Left lung (tissue), 10 donors: ENCODE measurements around the gene DNAH10. TPM values are rescaled to one million over a fixed set of nuclear protein-coding genes. Genes with fewer than 3 reads are reported as not detected.
A peak's percentile ranks its signal among the peaks of the same experiment; 100 is the strongest.

Experiments
- ATAC-seq: fragments of 200-7000 bp; cut with Tn5 transposase; one replicate; pipeline ENCODE4 v1.9.1; 2020; ENCODE audit warnings: moderate library complexity
- DNase-seq, 4 donors: peaks; one replicate each; pipeline ENCODE4 v3.0.0-alpha.2; 2013 to 2020
- H3K27ac ChIP-seq, 2 donors: fragments of 200-600 bp; sonication (generic) in 1 of 2; one replicate each; pipeline versions ENCODE4 v1.5.0 to v1.8.0; 2020 to 2021
- H3K27me3 ChIP-seq, 2 donors: fragments of 200-600 bp; sonication (generic) in 1 of 2; one replicate each; pipeline versions ENCODE4 v1.5.0 to v1.8.0; 2020 to 2021
- H3K36me3 ChIP-seq, 2 donors: fragments of 200-600 bp; sonication (generic) in 1 of 2; one replicate each; pipeline versions ENCODE4 v1.5.0 to v1.8.0; 2020 to 2021
- H3K4me1 ChIP-seq, 2 donors: fragments of 200-600 bp; one replicate each; pipeline ENCODE4 v1.8.0; 2021
- H3K4me3 ChIP-seq, 2 donors: fragments of 200-600 bp; sonication (generic) in 1 of 2; one replicate each; pipeline versions ENCODE4 v1.5.0 to v1.8.0; 2020 to 2021; ENCODE audit warnings: mild to moderate bottlenecking in 1 of 2
- H3K9me3 ChIP-seq, 2 donors: fragments of 200-600 bp; sonication (generic) in 1 of 2; one replicate each; pipeline versions ENCODE4 v1.5.0 to v1.8.0; 2020 to 2021
- CTCF ChIP-seq, 2 donors: fragments of 200-600 bp; sonication (generic) in 1 of 2; IDR thresholded peaks; one replicate each; pipeline versions ENCODE4 v1.5.0 to v1.8.0; 2021; ENCODE audit warnings: antibody characterized with exemption in 2 of 2
- intact Hi-C, 2 donors: fragments of 100-400 bp; cut with DNase I; formaldehyde crosslinking; loops; one replicate each; pipeline versions ENCODE4 v1.11.2 to v1.14.2; 2022
- polyA plus RNA-seq, 6 donors: library from polyadenylated mRNA; unstranded; fragments of 120-200 nt; gene quantifications; one replicate each; pipeline ENCODE4 v1.2.1, GENCODE V29; 2013; ENCODE audit not compliant: insufficient read length in 6 of 6
- total RNA-seq, 2 donors: library from RNA; stranded (reverse); fragmentation: NEBNext Ultra II Directional; extraction: Animal tissue kit (Norgen Biotek cat#: 25700); gene quantifications; one replicate each; pipeline ENCODE4 v1.2.1, GENCODE V29; 2021
- donor health status: DM: no; HTN: yes; CAD: no.
- donor health status: DM: no; HTN: no; CAD: no.

The DNAH10 gene
- total and polyA plus RNA-seq, 8 donors, result 0.79 to 10.4 (median 6.5) TPM

- Histone ChIP-seq H3K27me3 (peaks cover 0 to 17% of the 10 kb centered on the region in 2 donors), H3K36me3 (peaks cover 0 to 10% of the 10 kb centered on the region in 2 donors), H3K4me1 (peaks cover 6 to 21% of the 10 kb centered on the region in 2 donors), H3K27ac (no peak overlapping the region), H3K9me3 (no peaks in the 10 kb centered on the region), H3K4me3 (no peak overlapping the region)
- ATAC-seq (no peak), DNase-seq (no peak)
- no peak for TF ChIP-seq CTCF (IDR thresholded peaks at IDR 0.05)
- intact Hi-C loops, result no loop called here
Measured at GRCh38 chr12:123976227-123976826, 214.2 kb downstream of the DNAH10 start.

GRCh38 chr12:123979566-123979965 lies 217.5 kb downstream of the DNAH10 start:
- Histone ChIP-seq H3K9me3 (no peaks in the 10 kb centered on the region), H3K4me3 (no peak overlapping the region), H3K4me1 (peaks cover 9 to 16% of the 10 kb centered on the region in 2 donors), H3K36me3 (peaks cover 0 to 10% of the 10 kb centered on the region in 2 donors), H3K27me3 (no peaks in the 10 kb centered on the region), H3K27ac (no peak overlapping the region)
- intact Hi-C loops, result no loop called here
- ATAC-seq (no peak), DNase-seq (no peak)
- TF ChIP-seq CTCF (IDR thresholded peaks at IDR 0.05), result no peak

GRCh38 chr12:123982269-123982668 lies 220.2 kb downstream of the DNAH10 start:
- Histone ChIP-seq H3K9me3 (no peaks in the 10 kb centered on the region), H3K4me1 (peaks cover 6 to 12% of the 10 kb centered on the region in 2 donors), H3K4me3 (no peak overlapping the region), H3K27ac (no peak overlapping the region), H3K36me3 (peaks cover 0 to 4% of the 10 kb centered on the region in 2 donors), H3K27me3 (no peaks in the 10 kb centered on the region)
- DNase-seq (no peak), ATAC-seq (no peak)
- no peak for TF ChIP-seq CTCF (IDR thresholded peaks at IDR 0.05)
- intact Hi-C loops, result no loop called here

GRCh38 chr12:123983822-123984485 lies 221.9 kb downstream of the DNAH10 start:
- H3K9me3 ChIP-seq, result no peaks in the 10 kb centered on the region
- TF ChIP-seq CTCF (IDR thresholded peaks at IDR 0.05), result peak; percentile 31 to 52
- intact Hi-C loops, result no loop called here
- H3K4me1 ChIP-seq, result peaks cover 6 to 12% of the 10 kb centered on the region in 2 donors
- H3K4me3 ChIP-seq, result no peak overlapping the region
- no peak overlapping the region for H3K27ac ChIP-seq
- H3K36me3 ChIP-seq, result peaks cover 0 to 12% of the 10 kb centered on the region in 2 donors
- DNase-seq, result peak in 2 of 4 donors; percentile 37 to 69
- peak; percentile 88 for ATAC-seq
- H3K27me3 ChIP-seq, result no peaks in the 10 kb centered on the region

GRCh38 chr12:123984903-123985302 lies 222.8 kb downstream of the DNAH10 start:
- no peaks in the 10 kb centered on the region for H3K27me3 ChIP-seq
- H3K9me3 ChIP-seq, result no peaks in the 10 kb centered on the region
- DNase-seq, result no peak
- peaks cover 6 to 14% of the 10 kb centered on the region in 2 donors for H3K4me1 ChIP-seq
- intact Hi-C loops, result no loop called here
- H3K36me3 ChIP-seq, result peaks cover 0 to 21% of the 10 kb centered on the region in 2 donors
- TF ChIP-seq CTCF (IDR thresholded peaks at IDR 0.05), result no peak
- H3K27ac ChIP-seq, result no peak overlapping the region
- no peak for ATAC-seq
- H3K4me3 ChIP-seq, result no peak overlapping the region
